IMR-90 (cell line): ENCODE measurements around the gene FLVCR1. TPM values are rescaled to one million over a fixed set of nuclear protein-coding genes. Genes with fewer than 3 reads are reported as not detected.

Experiments
- ATAC-seq: fragments of 200-7000 bp; cut with Tn5 transposase; 2 replicates; pipeline ENCODE4 v1.9.1; 2020; ENCODE audit warnings: low read depth, mild to moderate bottlenecking, moderate library complexity
- BruUV-seq: library from RNA; stranded (reverse); fragments of 400-500 nt; replicated peaks from 2 replicates; lab custom pipeline; 2021; lab: Mats Ljungman, UMichigan
- CTCF ChIA-PET: fragments of 300-600 bp; formaldehyde crosslinking; extraction: SDS; loops from one replicate; lab custom pipeline; 2021; ENCODE audit warnings: antibody characterized with exemption; lab: Yijun Ruan, JAX
- POLR2A ChIA-PET: fragments of 300-600 bp; sonication (Branson Sonifier 250); formaldehyde crosslinking; loops from one replicate; lab custom pipeline; 2022; ENCODE audit warnings: antibody characterized with exemption; ENCODE audit not compliant: unreplicated experiment; lab: Charles Lee
- DNase-seq: peaks from one replicate; pipeline ENCODE4 v3.0.0; 2013
- H2AFZ ChIP-seq: replicated peaks from 2 replicates; pipeline ENCODE3; 2013; ENCODE audit warnings: low read length, mild to moderate bottlenecking; ENCODE audit not compliant: poor library complexity
- H2AK5ac ChIP-seq: 2 replicates; pipeline ENCODE4 v1.6.1; 2013; ENCODE audit warnings: low read depth, low read length, inconsistent platforms
- H2AK9ac ChIP-seq: replicated peaks from 2 replicates; pipeline ENCODE3; 2013; ENCODE audit warnings: mild to moderate bottlenecking, low read depth, low read length, moderate library complexity; ENCODE audit not compliant: poor library complexity
- H2BK120ac ChIP-seq: 2 replicates; pipeline ENCODE4 v1.6.1; 2013; ENCODE audit warnings: low read depth, low read length, inconsistent platforms
- H2BK15ac ChIP-seq: 3 replicates; pipeline ENCODE4 v1.6.1; 2013; ENCODE audit warnings: low read depth, low read length, inconsistent platforms
- H2BK20ac ChIP-seq: 2 replicates; pipeline ENCODE4 v1.6.1; 2013; ENCODE audit warnings: low read depth, mild to moderate bottlenecking, inconsistent platforms, low read length, moderate library complexity
- H2BK5ac ChIP-seq: 2 replicates; pipeline ENCODE4 v1.6.1; 2013; ENCODE audit warnings: mild to moderate bottlenecking, low read depth, low read length, inconsistent platforms; ENCODE audit not compliant: poor library complexity, severe bottlenecking
- H3K14ac ChIP-seq: replicated peaks from 2 replicates; pipeline ENCODE4 v1.6.1; 2013; ENCODE audit warnings: low read depth, low read length, inconsistent platforms
- H3K18ac ChIP-seq: 2 replicates; pipeline ENCODE4 v1.6.1; 2013; ENCODE audit warnings: low read depth, low read length, control low read depth
- H3K23ac ChIP-seq: 2 replicates; pipeline ENCODE4 v1.6.1; 2013; ENCODE audit warnings: low read depth, low read length, inconsistent platforms
- H3K27ac ChIP-seq: 2 replicates; pipeline ENCODE4 v1.5.1; 2013; ENCODE audit warnings: mild to moderate bottlenecking, control low read depth, low read length; ENCODE audit not compliant: insufficient read depth
- H3K27me3 ChIP-seq: 2 replicates; pipeline ENCODE4 v1.6.1; 2013; ENCODE audit warnings: low read length; ENCODE audit not compliant: control insufficient read depth, insufficient read depth
- H3K36me3 ChIP-seq: 2 replicates; pipeline ENCODE4 v1.6.1; 2013; ENCODE audit warnings: low read length, mixed read lengths; ENCODE audit not compliant: control insufficient read depth, insufficient read depth
- H3K4ac ChIP-seq: 2 replicates; pipeline ENCODE4 v1.6.1; 2013; ENCODE audit warnings: low read depth, low read length, inconsistent platforms
- H3K4me1 ChIP-seq: 2 replicates; pipeline ENCODE4 v1.6.1; 2013; ENCODE audit warnings: low read length, mixed read lengths; ENCODE audit not compliant: control insufficient read depth, insufficient read depth
- H3K4me2 ChIP-seq: 2 replicates; pipeline ENCODE4 v1.6.1; 2013; ENCODE audit warnings: low read depth, mild to moderate bottlenecking, control low read depth, low read length, moderate library complexity
- H3K4me3 ChIP-seq: 2 replicates; pipeline ENCODE4 v1.5.1; 2013; ENCODE audit warnings: low read depth, mild to moderate bottlenecking, control low read depth, low read length, moderate library complexity; ENCODE audit not compliant: insufficient read depth
- H3K56ac ChIP-seq: 2 replicates; pipeline ENCODE4 v1.6.1; 2013; ENCODE audit warnings: low read length, inconsistent platforms; ENCODE audit not compliant: insufficient read depth; ENCODE audit errors: extremely low read depth
- H3K79me1 ChIP-seq, 2 experiments: 2 replicates each; pipeline ENCODE4 v1.6.1; 2013; ENCODE audit warnings: low read length in 2 of 2, inconsistent platforms in 1 of 2, low read depth in 1 of 2
- H3K9ac ChIP-seq: 2 replicates; pipeline ENCODE4 v1.6.1; 2013; ENCODE audit warnings: low read depth, low read length, control low read depth
- H3K9me1 ChIP-seq: 2 replicates; pipeline ENCODE4 v1.6.1; 2013; ENCODE audit warnings: low read length, inconsistent platforms; ENCODE audit not compliant: insufficient read depth
- H3K9me3 ChIP-seq: 2 replicates; pipeline ENCODE4 v1.6.1; 2013; ENCODE audit warnings: low read length; ENCODE audit not compliant: control insufficient read depth, insufficient read depth
- H4K20me1 ChIP-seq: 2 replicates; pipeline ENCODE4 v1.6.1; 2013; ENCODE audit warnings: low read length, inconsistent platforms; ENCODE audit not compliant: insufficient read depth
- H4K5ac ChIP-seq: 2 replicates; pipeline ENCODE4 v1.6.1; 2013; ENCODE audit warnings: mild to moderate bottlenecking, low read depth, low read length, control low read depth
- H4K8ac ChIP-seq, 2 experiments: 2 replicates each; pipeline ENCODE4 v1.6.1; 2013; ENCODE audit warnings: low read depth in 2 of 2, low read length in 2 of 2, control low read depth in 1 of 2, inconsistent platforms in 1 of 2
- H4K91ac ChIP-seq: 2 replicates; pipeline ENCODE4 v1.6.1; 2013; ENCODE audit warnings: low read depth, low read length, inconsistent platforms; ENCODE audit not compliant: insufficient read depth
- BHLHE40 ChIP-seq: fragments of 150-350 bp; IDR thresholded peaks from 2 replicates; pipeline ENCODE4 v1.6.1; 2016; ENCODE audit warnings: mild to moderate bottlenecking, low read depth, low read length
- FOS ChIP-seq: fragments of 150-350 bp; IDR thresholded peaks from 2 replicates; pipeline ENCODE4 v1.6.1; 2016; ENCODE audit warnings: low read depth, low read length
- MAFK ChIP-seq: IDR thresholded peaks from 2 replicates; pipeline ENCODE4 v1.6.1; 2012; ENCODE audit warnings: low read depth, low read length, improper control_type of control experiment
- POLR2A ChIP-seq: IDR thresholded peaks from 2 replicates; pipeline ENCODE4 v1.6.1; 2012; ENCODE audit warnings: mild to moderate bottlenecking, low read depth, low read length
- RAD21 ChIP-seq: IDR thresholded peaks from 2 replicates; pipeline ENCODE4 v1.6.1; 2012; ENCODE audit warnings: low read length, improper control_type of control experiment
- RFX5 ChIP-seq: IDR thresholded peaks from 2 replicates; pipeline ENCODE4 v1.8.0; 2012; ENCODE audit warnings: low read depth, mild to moderate bottlenecking, low read length, moderate library complexity
- USF2 ChIP-seq: fragments of 150-350 bp; IDR thresholded peaks from 2 replicates; pipeline ENCODE4 v1.6.1; 2017; ENCODE audit warnings: mild to moderate bottlenecking, antibody characterized with exemption, low read length, low read depth
- WGBS, 2 experiments: methylation state at CpG; one replicate each; pipeline versions ENCODE4 v1.1.5 to v1.1.7; 2013; ENCODE audit warnings: missing lambda C conversion rate in 2 of 2; ENCODE audit not compliant: insufficient read length in 1 of 2; ENCODE audit errors: extremely low coverage in 2 of 2; 5-methylcytosine and 5-hydroxymethylcytosine counted together
- dilution Hi-C: fragments of 300-500 bp; cut with HindIII; formaldehyde crosslinking; loops from one replicate; pipeline ENCODE4 v1.14.3; 2018; ENCODE audit warnings: low sequenced_read_pairs; ENCODE audit not compliant: unreplicated experiment
- in situ Hi-C: fragments of 300-500 bp; cut with MboI; formaldehyde crosslinking; loops from 3 replicates; pipeline ENCODE4 v1.14.3; 2019; ENCODE audit warnings: low sequenced_read_pairs, inconsistent platforms, mixed read lengths
- intact Hi-C: fragments of 100-400 bp; cut with micrococcal nuclease; formaldehyde crosslinking; loops from 2 replicates; pipeline ENCODE4 v1.10.0; 2022
- polyA plus RNA-seq, 3 experiments: library from polyadenylated mRNA; depleted of rRNA; stranded (reverse); fragments of >200 nt; gene quantifications; 2 replicates each; pipeline ENCODE4 v1.2.3, GENCODE V29; 2012; ENCODE audit warnings: low replicate concordance in 1 of 3
- total RNA-seq: library from RNA; depleted of rRNA; stranded (reverse); fragments of >200 nt; gene quantifications from 2 replicates; pipeline ENCODE4 v1.2.3, GENCODE V29; 2012

The FLVCR1 gene
- total and polyA plus RNA-seq, 2 of the 4 experiments (the other 2 are of a cell fraction) = 2.4 to 3.9 TPM

- peaks cover 10% of the 10 kb centered on the region for H4K20me1 ChIP-seq
- no peak overlapping the region for H2BK5ac ChIP-seq
- no peak overlapping the region for H3K4me3 ChIP-seq
- H4K8ac ChIP-seq = no peak overlapping the region
- no peak overlapping the region for H3K14ac ChIP-seq
- H3K36me3 ChIP-seq = no peaks in the 10 kb centered on the region
- H2BK120ac ChIP-seq = no peak overlapping the region
- no peak overlapping the region for H3K4me2 ChIP-seq
- POLR2A ChIA-PET = no interaction called here
- dilution Hi-C loops = no loop called here
- no peak overlapping the region for H2AK9ac ChIP-seq
- no peak for ATAC-seq
- H3K56ac ChIP-seq = no peak overlapping the region
- intact Hi-C loops = no loop called here
- WGBS, 2 experiments = no CpG with 5 or more reads among the region's 10 CpGs
- H3K79me1 ChIP-seq = no peaks in the 10 kb centered on the region
- TF ChIP-seq MAFK = peak; percentile 83
- no peak for TF ChIP-seq USF2
- no peak for TF ChIP-seq RAD21
- TF ChIP-seq BHLHE40 = no peak
- TF ChIP-seq FOS = no peak
- TF ChIP-seq POLR2A = no peak
- TF ChIP-seq RFX5 = no peak
- no peak overlapping the region for H3K9ac ChIP-seq
- no peaks in the 10 kb centered on the region for H3K9me1 ChIP-seq
- no peak overlapping the region for H2BK20ac ChIP-seq
- no peak overlapping the region for H4K91ac ChIP-seq
- no peak overlapping the region; the same call in 1 of the 2 replicates for H3K18ac ChIP-seq
- peak overlapping the region; percentile 54 for H2AFZ ChIP-seq
- CTCF ChIA-PET = no interaction called here
- peak; percentile 36 for DNase-seq
- peak overlapping the region; percentile 51; the same call in 1 of the 2 replicates for H4K5ac ChIP-seq
- no peak overlapping the region for H2BK15ac ChIP-seq
- H3K27ac ChIP-seq = no peak overlapping the region
- peaks cover 5% of the 10 kb centered on the region; the same call in 1 of the 2 replicates for H3K4me1 ChIP-seq
- H3K23ac ChIP-seq = no peak overlapping the region
- peaks cover 3% of the 10 kb centered on the region; the same call in 1 of the 2 replicates for H3K9me3 ChIP-seq
- no peak overlapping the region for H3K4ac ChIP-seq
- peaks cover 10% of the 10 kb centered on the region for H3K27me3 ChIP-seq
- no peak overlapping the region for H2AK5ac ChIP-seq
- BruUV-seq = no TSS peak
- in situ Hi-C loops = no loop called here
Measured at GRCh38 chr1:212928323-212929291, 70.5 kb downstream of the FLVCR1 start.
